ENCODE data around the gene COQ10A.

GRCh38 chr12:56243731-56244181 is 23.0 kb upstream of the COQ10A start:
- TF ChIP-seq CTCF (IDR thresholded peaks at IDR 0.05; ENCODE audit: low read length) (no peak), EZH2phosphoT487 (IDR thresholded peaks at IDR 0.05; ENCODE audit: low read length) (no peak)
